WTC11 (cell line): ENCODE data around the gene CUL9. TPM values are rescaled to one million over a fixed set of nuclear protein-coding genes. Genes with fewer than 3 reads are reported as not detected.

Experiments
- ATAC-seq: fragments of 200-7000 bp; cut with Tn5 transposase; 2 replicates; pipeline ENCODE4 v1.10.0; 2021; ENCODE audit warnings: mild to moderate bottlenecking, moderate library complexity
- CTCF ChIA-PET: fragments of 300-600 bp; sonication (Branson Sonifier 250); formaldehyde crosslinking; loops from one replicate; lab custom pipeline; 2021; ENCODE audit warnings: antibody characterized with exemption; lab: Charles Lee
- POLR2A ChIA-PET: fragments of 350-600 bp; sonication (Branson Sonifier 250); formaldehyde crosslinking; loops from one replicate; lab custom pipeline; 2021; ENCODE audit warnings: antibody characterized with exemption; lab: Charles Lee
- DNase-seq: peaks from one replicate; pipeline ENCODE4 v3.0.0; 2021; ENCODE audit warnings: low spot score
- H3K27ac Mint-ChIP-seq: 2 replicates; pipeline ENCODE4 v1.8.0; 2021; ENCODE audit warnings: mixed read lengths
- H3K27me3 Mint-ChIP-seq: 2 replicates; pipeline ENCODE4 v1.8.0; 2021; ENCODE audit warnings: low read depth, mild to moderate bottlenecking, moderate library complexity, mixed read lengths
- H3K36me3 Mint-ChIP-seq: 2 replicates; pipeline ENCODE4 v1.8.0; 2021; ENCODE audit warnings: mixed read lengths
- H3K4me1 Mint-ChIP-seq: 2 replicates; pipeline ENCODE4 v1.8.0; 2022; ENCODE audit warnings: mixed read lengths
- H3K4me3 Mint-ChIP-seq: 2 replicates; pipeline ENCODE4 v1.8.0; 2021; ENCODE audit warnings: mild to moderate bottlenecking, moderate library complexity, mixed read lengths
- H3K9me3 Mint-ChIP-seq: 2 replicates; pipeline ENCODE4 v1.8.0; 2021; ENCODE audit warnings: mixed read lengths
- AR ChIP-seq: fragments of 250-450 bp; sonication (Bioruptor Pico); IDR thresholded peaks from 2 replicates; pipeline ENCODE4 v1.9.0; 2021; ENCODE audit warnings: mild to moderate bottlenecking
- ATF2 ChIP-seq: sonication (generic); formaldehyde crosslinking; IDR thresholded peaks from 2 replicates; pipeline ENCODE4 v1.8.1; 2022; ENCODE audit warnings: low read depth, missing genetic modification reagents, borderline replicate concordance
- GRHL2 ChIP-seq: fragments of 250-450 bp; sonication (Bioruptor Pico); IDR thresholded peaks from 2 replicates; pipeline ENCODE4 v1.8.0; 2022; ENCODE audit warnings: mild to moderate bottlenecking, moderate library complexity; ENCODE audit not compliant: insufficient replicate concordance, severe bottlenecking
- NR2C2 ChIP-seq: sonication (generic); formaldehyde crosslinking; IDR thresholded peaks from 2 replicates; pipeline ENCODE4 v1.8.0; 2022; ENCODE audit warnings: mild to moderate bottlenecking, missing genetic modification reagents
- PREB ChIP-seq: sonication (generic); formaldehyde crosslinking; IDR thresholded peaks from 2 replicates; pipeline ENCODE4 v1.8.1; 2022; ENCODE audit warnings: mild to moderate bottlenecking, missing genetic modification reagents, moderate library complexity, borderline replicate concordance
- RORB ChIP-seq: fragments of 250-450 bp; sonication (Bioruptor Pico); IDR thresholded peaks from 2 replicates; pipeline ENCODE4 v1.9.0; 2021; ENCODE audit warnings: mild to moderate bottlenecking
- SMAD4 ChIP-seq: sonication (generic); formaldehyde crosslinking; IDR thresholded peaks from 2 replicates; pipeline ENCODE4 v1.8.0; 2022; ENCODE audit warnings: mild to moderate bottlenecking, missing genetic modification reagents
- SP1 ChIP-seq: sonication (generic); formaldehyde crosslinking; conservative IDR thresholded peaks from 2 replicates; pipeline ENCODE4 v1.8.1; 2022; ENCODE audit warnings: missing genetic modification reagents
- TEAD4 ChIP-seq: sonication (generic); formaldehyde crosslinking; IDR thresholded peaks from 2 replicates; pipeline ENCODE4 v1.8.0; 2022; ENCODE audit warnings: mild to moderate bottlenecking, missing genetic modification reagents
- TP53 ChIP-seq: sonication (generic); formaldehyde crosslinking; IDR thresholded peaks from 2 replicates; pipeline ENCODE4 v1.8.1; 2023; ENCODE audit warnings: mild to moderate bottlenecking, missing genetic modification reagents
- USF1 ChIP-seq: sonication (generic); formaldehyde crosslinking; IDR thresholded peaks from 2 replicates; pipeline ENCODE4 v1.8.0; 2022; ENCODE audit warnings: mild to moderate bottlenecking, missing genetic modification reagents
- USF2 ChIP-seq: sonication (generic); formaldehyde crosslinking; IDR thresholded peaks from 2 replicates; pipeline ENCODE4 v1.8.1; 2023; ENCODE audit warnings: mild to moderate bottlenecking, missing genetic modification reagents, moderate library complexity
- ZNF138 ChIP-seq: sonication (generic); formaldehyde crosslinking; conservative IDR thresholded peaks from 2 replicates; pipeline ENCODE4 v1.8.1; 2022; ENCODE audit warnings: mild to moderate bottlenecking, moderate library complexity, missing genetic modification reagents
- ZNF232 ChIP-seq: sonication (generic); formaldehyde crosslinking; IDR thresholded peaks from 2 replicates; pipeline ENCODE4 v1.8.0; 2022; ENCODE audit warnings: mild to moderate bottlenecking, missing genetic modification reagents
- ZNF317 ChIP-seq: sonication (generic); formaldehyde crosslinking; IDR thresholded peaks from 2 replicates; pipeline ENCODE4 v1.8.1; 2023; ENCODE audit warnings: low read depth, mild to moderate bottlenecking, moderate library complexity, missing genetic modification reagents, borderline replicate concordance
- ZNF396 ChIP-seq: fragments of 250-450 bp; sonication (Bioruptor Pico); IDR thresholded peaks from 2 replicates; pipeline ENCODE4 v1.8.0; 2021; ENCODE audit warnings: mild to moderate bottlenecking, moderate library complexity, borderline replicate concordance
- ZNF416 ChIP-seq: fragments of 250-450 bp; sonication (Bioruptor Pico); IDR thresholded peaks from 2 replicates; pipeline ENCODE4 v1.9.0; 2021; ENCODE audit warnings: mild to moderate bottlenecking, inconsistent platforms
- ZNF512 ChIP-seq: sonication (generic); formaldehyde crosslinking; IDR thresholded peaks from 2 replicates; pipeline ENCODE4 v1.8.1; 2022; ENCODE audit warnings: missing genetic modification reagents, borderline replicate concordance
- ZNF532 ChIP-seq: fragments of 250-450 bp; sonication (Bioruptor Pico); IDR thresholded peaks from 2 replicates; pipeline ENCODE4 v1.9.0; 2021; ENCODE audit warnings: mild to moderate bottlenecking, borderline replicate concordance
- total RNA-seq: library from RNA; stranded (reverse); gene quantifications from 3 replicates; pipeline ENCODE4 v1.2.3, GENCODE V29; 2021

Gene CUL9
- total RNA-seq, 1 experiment from 2014 or later, result 15.2 TPM

GRCh38 chr6:43271944-43272343 is 89.9 kb downstream of the CUL9 start:
- H3K4me1 Mint-ChIP-seq, result peaks cover 45% of the 10 kb centered on the region
- TF ChIP-seq USF1 (CRISPR knock-in tag) (no peak), PREB (CRISPR knock-in tag) (no peak), ZNF232 (CRISPR knock-in tag) (no peak), ZNF532 (CRISPR knock-in tag) (no peak), TP53 (no peak), USF2 (CRISPR knock-in tag) (no peak)
- POLR2A ChIA-PET, result interaction anchor here (0.7 kb wide), 1 partner anchor 10 kb away, joined by 3 read pairs; no protein-coding TSS in a partner anchor

GRCh38 chr6:43273707-43274106 is 91.7 kb downstream of the CUL9 start:
- ATAC-seq (no peak), DNase-seq (no peak)
- H3K36me3 Mint-ChIP-seq, result no peaks in the 10 kb centered on the region
- peaks cover 44% of the 10 kb centered on the region for H3K4me1 Mint-ChIP-seq
- H3K9me3 Mint-ChIP-seq, result no peaks in the 10 kb centered on the region
- ChIA-PET CTCF (interaction anchor here (1.4 kb wide), 1 partner anchor 10 kb away, joined by 5 read pairs; no protein-coding TSS in a partner anchor), POLR2A (interaction anchor here (0.8 kb wide), 1 partner anchor 35 kb away, joined by 4 read pairs; the partner anchor contains the start of gene CRIP3)
- H3K27ac Mint-ChIP-seq, result no peak overlapping the region
- peak overlapping the region; percentile 84; the same call in 1 of the 2 replicates for H3K4me3 Mint-ChIP-seq
- H3K27me3 Mint-ChIP-seq, result peaks cover 86% of the 10 kb centered on the region
- no peak for TF ChIP-seq TEAD4 (CRISPR knock-in tag)
- TF ChIP-seq ZNF317 (CRISPR knock-in tag), result no peak
- no peak for TF ChIP-seq NR2C2
- no peak for TF ChIP-seq ZNF396 (CRISPR knock-in tag)
- TF ChIP-seq ZNF416 (CRISPR knock-in tag), result no peak
- no peak for TF ChIP-seq SP1 (CRISPR knock-in tag)
- no peak for TF ChIP-seq ZNF138 (CRISPR knock-in tag)
- TF ChIP-seq ZNF512 (CRISPR knock-in tag), result no peak
- no peak for TF ChIP-seq GRHL2 (CRISPR knock-in tag)
- TF ChIP-seq AR (CRISPR knock-in tag), result no peak
- TF ChIP-seq RORB (CRISPR knock-in tag), result no peak
- no peak for TF ChIP-seq SMAD4 (CRISPR knock-in tag)
- TF ChIP-seq ATF2 (CRISPR knock-in tag), result no peak

More at GRCh38 chr6:43271944-43272343, 89.9 kb downstream of the CUL9 start:
- Mint-ChIP-seq H3K27ac (no peak overlapping the region), H3K4me3 (no peak overlapping the region), H3K27me3 (peaks cover 91% of the 10 kb centered on the region), H3K36me3 (no peaks in the 10 kb centered on the region), H3K9me3 (no peaks in the 10 kb centered on the region)
- no peak for DNase-seq
- CTCF ChIA-PET, result interaction anchor here (1.3 kb wide), 1 partner anchor 37 kb away, joined by 4 read pairs; the partner anchor contains the start of gene CRIP3
- ATAC-seq, result no peak
